HG03064 (cell line): ENCODE data around the gene SLC38A10.

Source experiments
- ATAC-seq: cut with Tn5 transposase; IDR thresholded peaks from one replicate; pipeline ENCODE4 v1.9.1; 2021; ENCODE audit warnings: low read depth; ENCODE audit not compliant: unreplicated experiment

SLC38A10 gene

GRCh38 chr17:81260641-81261040 is 34.5 kb downstream of the SLC38A10 start:
- ATAC-seq, result no peak

DNA sequence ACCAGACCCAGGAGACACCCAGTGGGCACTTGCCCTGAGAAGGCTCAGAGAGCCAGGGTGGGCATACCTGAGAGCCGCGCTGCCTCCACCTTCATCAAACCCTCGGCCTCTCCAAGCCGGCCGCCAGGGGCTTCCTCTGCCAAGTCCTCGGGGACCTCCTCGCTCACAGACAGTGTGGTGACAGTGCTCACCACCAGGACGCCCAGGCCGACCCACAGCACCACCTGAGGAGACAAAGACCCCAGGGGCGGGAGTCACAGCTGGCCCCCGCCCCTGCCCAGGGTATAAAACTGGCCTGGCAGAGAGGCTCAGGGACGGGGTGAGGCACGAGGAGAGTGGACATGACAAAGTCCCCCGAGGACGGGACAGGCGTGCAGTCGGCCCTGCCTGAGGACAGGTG is 34.9 kb downstream of the SLC38A10 start:
- ATAC-seq, result no peak

- ATAC-seq, result no peak
These were observed 36.0 kb downstream of the SLC38A10 start for GRCh38 chr17:81259058-81259605.

DNA sequence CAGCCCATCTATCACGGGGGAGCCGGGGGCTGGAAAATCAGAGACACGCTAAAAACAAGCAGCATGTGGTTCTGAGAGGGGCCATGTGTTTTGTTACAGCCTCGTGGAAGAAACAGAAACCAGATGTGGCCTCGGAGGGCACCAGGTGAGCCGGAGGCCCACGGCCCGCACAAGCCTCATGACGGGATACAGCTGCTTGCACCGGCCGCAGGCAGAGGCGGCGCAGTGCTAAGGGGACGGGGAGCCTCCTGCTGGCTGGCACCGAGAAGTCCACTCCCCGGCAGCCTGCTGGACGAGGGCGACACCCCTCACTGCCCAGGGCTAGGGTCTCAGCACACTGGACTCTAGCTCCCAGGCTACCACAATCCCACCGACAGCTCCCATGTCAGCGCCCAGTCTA is 36.8 kb downstream of the SLC38A10 start:
- ATAC-seq, result no peak

DNA sequence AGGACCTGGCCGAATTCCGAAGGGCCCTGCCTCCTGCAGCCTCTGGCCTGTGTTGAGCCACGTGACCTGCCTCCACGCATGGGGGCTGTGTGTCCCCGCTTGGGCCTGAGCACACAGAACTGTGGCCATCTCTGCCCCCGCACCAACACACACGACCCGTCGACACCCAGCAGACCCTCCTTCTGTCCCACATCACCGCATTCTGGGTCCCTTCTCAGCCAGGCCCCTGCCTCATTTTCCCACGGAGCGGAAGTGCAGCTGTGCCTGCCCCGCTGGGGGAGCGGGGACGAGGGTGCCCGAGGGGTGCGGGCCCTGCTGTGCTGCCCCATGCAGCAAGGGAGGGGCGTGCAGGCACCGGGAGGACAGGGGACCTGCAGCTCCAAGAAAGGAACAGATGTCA is 37.6 kb downstream of the SLC38A10 start:
- ATAC-seq, result no peak

- no peak for ATAC-seq
These were observed 38.5 kb downstream of the SLC38A10 start for GRCh38 chr17:81256616-81257015.

DNA sequence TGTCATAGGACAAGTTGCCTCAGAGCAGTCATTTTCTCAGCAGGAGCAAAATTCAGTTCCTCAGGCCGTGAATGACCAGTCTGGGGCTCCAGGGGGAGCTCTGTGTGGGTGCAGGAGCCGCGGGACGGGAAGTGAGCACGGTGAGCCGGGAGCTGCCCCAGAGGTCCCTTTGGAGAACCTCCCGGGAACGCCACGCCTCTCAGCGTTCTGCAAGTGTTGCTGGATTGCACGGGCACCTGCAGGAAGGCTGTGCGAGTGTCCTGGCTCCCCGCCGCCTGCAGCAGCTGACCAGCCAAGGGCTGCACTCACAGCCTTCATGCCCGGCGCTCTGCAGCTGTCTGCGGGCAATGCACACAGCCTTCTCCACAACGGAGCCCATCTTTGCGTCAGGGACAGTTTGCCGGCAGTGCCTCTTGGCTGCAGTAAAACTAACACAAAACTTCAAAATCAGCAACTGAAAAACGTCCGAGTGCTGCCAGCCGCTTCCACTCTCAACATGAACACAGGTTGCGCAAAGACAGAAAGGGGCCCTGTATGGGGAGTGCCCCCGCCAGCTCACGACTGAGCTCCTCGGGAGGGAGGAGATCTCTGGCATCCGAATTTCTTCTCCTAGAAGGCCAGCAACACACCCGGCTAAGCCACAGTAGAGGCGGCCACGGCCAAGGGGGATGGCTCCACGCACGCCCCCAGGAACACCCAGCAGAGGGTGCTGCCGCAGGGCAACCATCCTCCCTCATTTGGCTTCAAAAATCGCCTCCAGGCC is 40.0 kb downstream of the SLC38A10 start:
- ATAC-seq, result no peak

- ATAC-seq, result no peak
These were observed 41.6 kb downstream of the SLC38A10 start for GRCh38 chr17:81253358-81254131.

DNA sequence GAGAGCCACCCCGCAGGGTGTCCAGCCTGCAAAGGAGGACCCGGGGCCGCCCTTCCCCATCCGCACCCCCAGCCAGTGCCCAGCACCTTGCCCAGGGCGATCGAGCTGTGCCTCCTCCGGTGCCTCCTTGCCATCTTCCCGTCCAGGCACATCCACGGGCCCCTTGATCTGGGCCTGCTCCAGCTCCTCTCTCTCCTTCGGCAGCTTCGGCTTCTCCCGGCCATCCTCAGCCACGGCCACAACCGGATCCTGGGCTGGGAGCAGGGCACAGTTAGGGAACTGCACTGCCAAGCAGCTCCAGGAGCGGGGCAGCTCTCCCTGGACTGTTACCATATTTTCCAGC is 42.1 kb downstream of the SLC38A10 start:
- ATAC-seq, result no peak

DNA sequence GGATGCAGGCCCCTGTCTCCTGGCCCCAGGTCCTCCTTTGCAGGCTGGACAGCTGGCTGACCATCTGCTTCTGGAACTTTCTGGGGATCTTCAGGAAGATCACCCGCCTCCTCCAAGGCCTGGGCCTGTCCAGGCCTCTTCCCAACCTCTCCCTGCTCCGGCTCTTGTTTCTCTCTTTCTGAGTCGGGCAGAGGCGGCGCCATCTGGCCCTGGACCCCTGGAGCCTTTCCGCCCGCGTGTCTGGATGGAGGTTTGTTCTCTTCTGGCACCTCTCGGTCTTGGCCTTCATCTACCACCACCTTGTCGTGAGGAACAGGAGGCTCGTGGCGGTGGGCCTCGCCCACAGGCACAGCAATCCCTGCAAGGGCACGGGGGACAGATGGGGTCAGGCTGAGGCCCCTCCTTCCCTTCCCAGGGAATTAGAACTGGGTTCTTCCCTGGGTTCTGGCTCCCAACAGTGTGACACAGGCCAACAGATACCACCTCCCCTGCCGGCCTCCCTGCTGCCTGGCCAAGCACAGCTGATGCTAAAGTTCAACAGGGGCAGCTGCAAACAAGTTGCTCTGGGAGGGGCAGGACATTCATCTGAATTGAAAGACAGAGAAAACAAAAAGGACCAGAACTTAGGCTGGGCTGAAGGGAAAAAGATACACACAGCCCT is 42.7 kb downstream of the SLC38A10 start:
- no peak for ATAC-seq

DNA sequence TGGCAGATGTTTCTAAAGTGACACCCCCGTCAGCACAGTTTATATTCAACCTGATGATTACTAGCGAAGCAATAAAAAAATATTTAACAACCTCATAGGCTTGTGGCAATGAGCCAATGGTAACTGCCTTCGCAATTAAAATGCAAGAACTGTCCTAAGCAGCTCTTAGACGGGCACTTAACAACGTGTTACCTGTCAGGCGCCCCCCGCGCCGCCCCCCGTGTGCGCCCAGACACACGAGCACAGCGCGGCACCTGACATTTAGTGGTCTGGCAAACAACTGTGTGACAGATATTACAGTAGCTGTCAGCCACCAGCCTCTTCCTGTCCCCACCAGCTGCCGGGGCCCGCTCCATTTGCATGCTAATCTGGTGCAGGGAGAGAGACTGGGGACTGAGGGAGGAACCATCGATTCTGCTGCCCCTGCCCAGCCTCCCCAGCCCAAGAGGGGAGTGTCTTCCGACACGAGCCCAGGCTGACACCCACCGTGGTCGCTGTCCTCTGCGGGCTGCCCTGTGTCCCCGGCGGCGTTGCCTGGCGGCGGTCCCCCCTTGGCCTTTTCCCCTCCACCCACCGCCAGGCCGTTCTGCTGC is 43.3 kb downstream of the SLC38A10 start:
- no peak for ATAC-seq

DNA sequence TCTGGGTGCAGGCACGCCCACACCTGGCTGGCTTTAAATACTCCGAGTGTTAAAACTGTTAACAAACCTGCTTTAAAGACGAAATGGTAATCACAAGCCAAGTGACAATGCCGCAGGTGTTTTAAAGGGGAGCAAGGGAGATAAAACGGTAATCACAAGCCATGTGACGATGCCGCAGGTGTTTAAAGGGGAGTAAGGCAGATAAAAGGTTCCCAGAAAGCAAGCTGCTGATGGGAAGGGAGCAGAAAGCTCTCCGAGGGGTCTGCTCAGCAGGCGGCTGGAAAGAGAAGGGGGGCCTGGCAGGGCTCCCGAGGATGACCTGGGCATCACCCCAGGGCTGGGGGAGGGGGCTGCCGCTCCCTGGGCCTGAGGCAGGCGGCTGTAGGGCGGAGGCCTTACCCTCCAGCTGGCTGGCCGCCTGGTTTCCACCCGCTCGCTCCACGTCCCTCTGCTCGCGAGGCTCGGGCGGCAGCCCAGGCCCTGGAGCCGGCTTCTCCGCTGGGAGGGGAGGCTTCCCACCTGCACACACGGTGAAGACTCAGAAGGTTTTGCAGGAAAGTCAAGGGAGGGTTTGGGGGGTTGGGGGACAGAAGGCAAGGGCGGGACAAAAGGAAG is 43.9 kb downstream of the SLC38A10 start:
- no peak for ATAC-seq

DNA sequence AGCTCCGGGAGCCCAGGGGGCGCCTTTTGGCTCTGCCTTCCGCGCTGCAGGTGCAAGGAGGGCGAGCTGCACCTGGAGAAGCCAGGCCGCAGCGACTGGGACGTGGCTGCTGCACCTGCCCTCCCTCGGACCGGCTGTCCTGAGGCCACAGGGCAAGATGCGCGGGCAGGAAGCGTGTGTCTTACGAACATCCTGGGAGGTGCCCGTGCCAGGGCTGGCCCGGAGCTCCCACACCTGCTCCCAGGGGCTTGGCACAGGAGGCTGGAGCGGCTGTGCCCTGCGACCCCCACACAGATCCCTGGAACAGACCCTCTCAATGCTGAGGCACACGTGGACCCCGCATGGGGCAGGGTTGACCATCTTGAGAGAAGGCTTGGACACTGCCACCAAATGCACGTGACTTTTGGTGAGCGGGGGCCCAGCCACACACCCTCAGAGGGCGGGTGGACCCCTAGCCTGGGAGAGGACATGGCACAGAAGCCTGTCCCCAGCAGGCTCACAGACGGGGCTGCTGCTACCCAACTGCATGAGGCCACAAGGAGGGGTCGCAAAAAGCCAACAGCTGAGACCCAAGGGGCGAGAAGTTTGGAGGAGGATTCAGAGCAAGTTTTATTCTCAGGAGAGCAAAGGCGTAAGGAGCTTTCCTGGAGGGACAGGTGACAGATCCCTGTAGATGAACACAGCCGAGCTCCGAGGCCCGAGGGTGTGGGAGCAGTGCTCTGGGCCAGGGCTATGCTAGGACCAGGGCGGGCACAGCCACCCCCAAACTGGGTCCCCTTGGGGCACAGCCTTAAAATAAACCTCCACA is 44.6 kb downstream of the SLC38A10 start:
- no peak for ATAC-seq

DNA sequence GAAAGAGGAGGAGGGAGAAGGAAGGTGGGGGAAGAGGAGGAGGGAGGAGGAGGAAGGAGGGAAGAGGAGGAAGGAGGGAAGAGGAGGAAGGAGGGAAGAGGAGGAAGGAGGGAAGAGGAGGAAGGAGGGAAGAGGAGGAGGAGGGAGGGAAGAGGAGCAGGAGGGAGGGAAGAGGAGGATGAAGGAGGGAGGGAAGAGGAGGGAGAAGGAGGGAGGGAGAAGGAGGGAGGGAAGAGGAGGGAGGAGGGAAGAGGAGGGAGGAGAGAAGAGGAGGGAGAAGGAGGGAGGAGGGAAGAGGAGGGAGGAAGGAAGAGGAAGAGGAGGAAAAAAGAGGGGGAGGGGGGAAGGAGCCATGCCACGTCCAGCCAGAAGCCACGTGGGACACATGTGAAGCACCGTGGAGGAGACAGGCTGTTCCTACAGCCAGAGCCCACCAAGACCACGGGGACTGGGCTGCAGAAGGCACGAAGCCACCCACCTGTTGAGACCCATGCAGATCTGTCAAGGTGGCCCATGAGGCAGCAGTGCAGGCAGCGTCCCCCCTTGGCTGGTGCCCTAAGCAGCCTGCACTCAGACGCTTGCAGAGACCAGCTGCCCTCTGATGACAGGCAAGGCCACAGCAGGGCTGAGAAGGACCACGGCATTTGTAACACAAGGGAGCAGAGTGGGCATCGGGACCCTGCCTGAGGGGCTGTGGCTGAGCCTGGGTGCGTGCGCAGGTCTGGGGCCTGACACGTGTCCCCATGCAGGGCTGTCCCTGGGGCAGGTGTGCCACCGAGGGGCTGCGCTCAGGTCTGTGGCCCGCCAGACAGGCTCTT is 45.7 kb downstream of the SLC38A10 start:
- ATAC-seq, result no peak

GRCh38 chr17:81248649-81249048 is 46.5 kb downstream of the SLC38A10 start:
- ATAC-seq, result no peak

GRCh38 chr17:81247339-81247990 is 47.6 kb downstream of the SLC38A10 start:
- no peak for ATAC-seq

DNA sequence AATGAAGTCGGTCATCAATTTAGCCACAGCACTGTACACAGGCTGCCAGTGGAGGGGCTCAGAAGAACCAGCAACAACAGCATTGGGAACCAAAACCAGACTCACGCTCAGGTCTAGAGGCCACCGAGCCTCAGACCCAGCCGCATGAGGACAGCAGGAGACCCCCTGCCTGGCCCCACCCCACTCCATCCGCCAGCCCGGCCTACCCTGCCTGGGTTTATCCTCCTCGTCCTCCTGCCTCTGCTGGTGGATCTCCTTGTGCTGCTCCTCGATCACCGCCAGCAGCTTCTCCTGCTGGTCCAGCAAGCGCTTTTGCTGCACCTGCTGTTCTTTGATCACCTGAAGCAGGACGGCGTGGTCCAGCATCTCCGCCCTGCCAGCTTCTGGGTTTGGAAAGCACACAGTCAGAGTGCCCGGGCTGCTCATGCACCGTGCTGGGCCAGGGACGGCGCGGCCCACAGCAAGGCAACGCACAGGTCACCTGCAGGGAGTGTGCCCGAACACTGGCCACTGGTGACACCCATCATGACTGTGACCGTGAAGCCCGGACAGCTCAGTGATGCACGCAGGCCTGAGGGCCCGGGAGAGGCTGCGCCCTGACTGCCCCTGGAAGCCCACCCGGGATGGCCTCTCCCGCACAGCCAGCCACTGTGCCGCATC is 48.3 kb downstream of the SLC38A10 start:
- ATAC-seq, result no peak

DNA sequence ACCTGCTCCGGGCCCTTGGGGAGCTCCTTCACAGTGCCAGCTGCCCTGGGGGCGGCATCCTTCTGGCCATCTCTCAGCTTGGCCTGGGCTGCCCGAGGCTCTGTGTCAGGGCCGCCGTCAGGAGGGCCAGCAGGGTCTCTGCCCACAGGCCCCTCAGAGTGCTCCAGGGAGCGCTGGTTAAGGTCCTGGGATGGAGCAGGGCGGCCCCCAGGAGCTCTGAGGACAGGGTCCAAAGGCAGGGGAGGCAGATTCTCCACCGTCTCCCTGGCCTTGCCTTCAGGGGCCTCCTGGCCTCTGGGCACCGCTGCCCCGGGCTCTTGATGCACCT is 48.8 kb downstream of the SLC38A10 start:
- no peak for ATAC-seq
